ENCODE data around the gene LRRC8E.
"Not testable (repeated sequence)": the region's sequence is repeated elsewhere in the genome, so short reads cannot be mapped to it uniquely, and the experiment has no call there.

LRRC8E gene

GRCh38 chr19:7850000-7850813, 38.1 kb upstream of the LRRC8E start:
- Mint-ChIP-seq H3K27me3 (no peaks in the 10 kb centered on the region), H3K9me3 (ENCODE audit: low read depth) (no peaks in the 10 kb centered on the region), H3K36me3 (no peaks in the 10 kb centered on the region), H3K27ac (no peak overlapping the region), H3K4me1 (ENCODE audit: low read depth) (peaks cover 3% of the 10 kb centered on the region), H3K4me3 (no peak overlapping the region)

GRCh38 chr19:7850945-7851622, 37.2 kb upstream of the LRRC8E start:
- H3K27ac Mint-ChIP-seq = no peak overlapping the region
- H3K4me1 Mint-ChIP-seq (ENCODE audit: low read depth) = peaks cover 3% of the 10 kb centered on the region
- H3K36me3 Mint-ChIP-seq = no peaks in the 10 kb centered on the region
- H3K4me3 Mint-ChIP-seq = no peak overlapping the region
- no peaks in the 10 kb centered on the region for H3K27me3 Mint-ChIP-seq
- H3K9me3 Mint-ChIP-seq (ENCODE audit: low read depth) = no peaks in the 10 kb centered on the region

GRCh38 chr19:7851623-7852500, 36.4 kb upstream of the LRRC8E start:
- H3K4me1 Mint-ChIP-seq (ENCODE audit: low read depth) = peaks cover 3% of the 10 kb centered on the region
- no peaks in the 10 kb centered on the region for H3K27me3 Mint-ChIP-seq

GRCh38 chr19:7852851-7853769, 35.2 kb upstream of the LRRC8E start:
- H3K27ac Mint-ChIP-seq = no peak overlapping the region

More at GRCh38 chr19:7851623-7852500, 36.4 kb upstream of the LRRC8E start:
- Mint-ChIP-seq H3K27ac (no peak overlapping the region), H3K9me3 (ENCODE audit: low read depth) (no peaks in the 10 kb centered on the region), H3K36me3 (no peaks in the 10 kb centered on the region), H3K4me3 (no peak overlapping the region)

GRCh38 chr19:7853770-7854128, 34.6 kb upstream of the LRRC8E start:
- no peak overlapping the region for H3K27ac Mint-ChIP-seq
- peaks cover 3% of the 10 kb centered on the region for H3K4me1 Mint-ChIP-seq (ENCODE audit: low read depth)
- H3K36me3 Mint-ChIP-seq = no peaks in the 10 kb centered on the region
- no peak overlapping the region for H3K4me3 Mint-ChIP-seq
- no peaks in the 10 kb centered on the region for H3K27me3 Mint-ChIP-seq
- no peaks in the 10 kb centered on the region for H3K9me3 Mint-ChIP-seq (ENCODE audit: low read depth)

More at GRCh38 chr19:7852851-7853769, 35.2 kb upstream of the LRRC8E start:
- no peaks in the 10 kb centered on the region for H3K27me3 Mint-ChIP-seq
- no peak overlapping the region for H3K4me3 Mint-ChIP-seq
- no peaks in the 10 kb centered on the region for H3K36me3 Mint-ChIP-seq
- peaks cover 3% of the 10 kb centered on the region for H3K4me1 Mint-ChIP-seq (ENCODE audit: low read depth)
- no peaks in the 10 kb centered on the region for H3K9me3 Mint-ChIP-seq (ENCODE audit: low read depth)

GRCh38 chr19:7855426-7856108, 32.7 kb upstream of the LRRC8E start:
- Mint-ChIP-seq H3K27ac (no peak overlapping the region), H3K36me3 (no peaks in the 10 kb centered on the region), H3K4me3 (no peak overlapping the region), H3K4me1 (ENCODE audit: low read depth) (peaks cover 3% of the 10 kb centered on the region), H3K27me3 (no peaks in the 10 kb centered on the region), H3K9me3 (ENCODE audit: low read depth) (no peaks in the 10 kb centered on the region)

- Mint-ChIP-seq H3K4me1 (ENCODE audit: low read depth) (peaks cover 3% of the 10 kb centered on the region), H3K9me3 (ENCODE audit: low read depth) (no peaks in the 10 kb centered on the region), H3K36me3 (no peaks in the 10 kb centered on the region), H3K27me3 (no peaks in the 10 kb centered on the region), H3K27ac (no peak overlapping the region), H3K4me3 (no peak overlapping the region)
Observed at GRCh38 chr19:7856109-7856591, 32.2 kb upstream of the LRRC8E start.

- Mint-ChIP-seq H3K9me3 (ENCODE audit: low read depth) (no peaks in the 10 kb centered on the region), H3K36me3 (no peaks in the 10 kb centered on the region), H3K27me3 (no peaks in the 10 kb centered on the region), H3K27ac (no peak overlapping the region), H3K4me3 (no peak overlapping the region), H3K4me1 (ENCODE audit: low read depth) (peaks cover 9% of the 10 kb centered on the region)
Observed at GRCh38 chr19:7856679-7857663, 31.3 kb upstream of the LRRC8E start.

GRCh38 chr19:7857727-7858108, 30.6 kb upstream of the LRRC8E start:
- no peaks in the 10 kb centered on the region for H3K27me3 Mint-ChIP-seq
- H3K27ac Mint-ChIP-seq = no peak overlapping the region
- H3K9me3 Mint-ChIP-seq (ENCODE audit: low read depth) = no peaks in the 10 kb centered on the region
- H3K4me3 Mint-ChIP-seq = no peak overlapping the region
- peaks cover 10% of the 10 kb centered on the region for H3K4me1 Mint-ChIP-seq (ENCODE audit: low read depth)
- H3K36me3 Mint-ChIP-seq = no peaks in the 10 kb centered on the region

- no peaks in the 10 kb centered on the region for H3K27me3 Mint-ChIP-seq
Observed at GRCh38 chr19:7858109-7858770, 30.1 kb upstream of the LRRC8E start.

GRCh38 chr19:7859087-7859486, 29.2 kb upstream of the LRRC8E start:
- H3K36me3 Mint-ChIP-seq; H3K4me1 Mint-ChIP-seq (ENCODE audit: low read depth); H3K27ac Mint-ChIP-seq; H3K9me3 Mint-ChIP-seq (ENCODE audit: low read depth); H3K27me3 Mint-ChIP-seq; H3K4me3 Mint-ChIP-seq: not testable (repeated sequence)

More at GRCh38 chr19:7858109-7858770, 30.1 kb upstream of the LRRC8E start:
- Mint-ChIP-seq H3K9me3 (ENCODE audit: low read depth) (no peaks in the 10 kb centered on the region), H3K4me1 (ENCODE audit: low read depth) (peaks cover 7% of the 10 kb centered on the region), H3K4me3 (no peak overlapping the region), H3K36me3 (no peaks in the 10 kb centered on the region), H3K27ac (no peak overlapping the region)

GRCh38 chr19:7859831-7860713, 28.2 kb upstream of the LRRC8E start:
- no peaks in the 10 kb centered on the region for H3K27me3 Mint-ChIP-seq
- H3K9me3 Mint-ChIP-seq (ENCODE audit: low read depth) = no peaks in the 10 kb centered on the region
- H3K27ac Mint-ChIP-seq = no peak overlapping the region
- no peak overlapping the region for H3K4me3 Mint-ChIP-seq
- peaks cover 12% of the 10 kb centered on the region for H3K4me1 Mint-ChIP-seq (ENCODE audit: low read depth)
- no peaks in the 10 kb centered on the region for H3K36me3 Mint-ChIP-seq

Measured in activated naive CD8-positive, alpha-beta T cell (primary cell).